Limb (tissue), 2 donors: Measurements from ENCODE around the gene FKBP11.

Experiments used
- DNase-seq, 2 donors: peaks; one replicate each; pipeline ENCODE4 v3.0.0-alpha.2; 2016; ENCODE audit errors: extremely low spot score in 2 of 2

FKBP11 gene

DNA sequence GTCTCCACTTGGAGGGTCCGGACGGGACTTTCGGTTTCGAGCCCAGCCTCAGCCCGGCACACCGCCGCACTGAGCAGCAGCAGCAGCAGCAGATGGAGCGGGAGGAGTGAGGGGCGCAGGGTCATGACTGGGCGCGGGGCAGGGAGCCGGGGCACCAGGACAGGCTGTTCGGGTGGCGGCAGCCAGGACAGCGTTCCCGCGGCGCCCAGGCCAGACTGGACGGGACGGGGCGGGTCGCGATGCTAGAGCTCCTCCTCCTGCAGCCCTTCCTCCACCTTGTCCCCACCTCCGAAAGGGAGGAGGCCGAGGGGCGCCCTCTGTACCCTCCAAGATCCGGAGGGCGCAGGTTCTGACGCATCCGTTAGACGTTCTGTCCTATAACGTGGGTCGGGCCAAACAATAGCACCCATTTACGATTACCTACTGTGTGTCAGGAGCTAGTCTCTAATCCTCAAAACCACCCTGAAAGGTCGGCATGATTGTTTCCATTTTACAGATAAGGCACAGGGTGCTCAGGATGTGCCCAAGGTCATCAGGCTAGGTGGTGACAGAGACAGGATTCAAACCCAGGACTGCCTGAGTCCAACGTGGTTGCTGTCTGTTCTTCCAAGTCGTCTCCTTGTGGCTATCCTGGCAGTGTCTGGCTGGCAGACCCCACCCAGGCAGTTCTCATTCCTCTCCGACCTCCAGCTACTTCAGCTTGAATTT is at the start of gene FKBP11:
Gene FKBP11, minus strand, starts transcription at position 189 of the 708 bp plus-strand sequence. Its CDS starts 64 bp downstream, at position 125.
- DNase-seq: peak; percentile 50 to 74

DNA sequence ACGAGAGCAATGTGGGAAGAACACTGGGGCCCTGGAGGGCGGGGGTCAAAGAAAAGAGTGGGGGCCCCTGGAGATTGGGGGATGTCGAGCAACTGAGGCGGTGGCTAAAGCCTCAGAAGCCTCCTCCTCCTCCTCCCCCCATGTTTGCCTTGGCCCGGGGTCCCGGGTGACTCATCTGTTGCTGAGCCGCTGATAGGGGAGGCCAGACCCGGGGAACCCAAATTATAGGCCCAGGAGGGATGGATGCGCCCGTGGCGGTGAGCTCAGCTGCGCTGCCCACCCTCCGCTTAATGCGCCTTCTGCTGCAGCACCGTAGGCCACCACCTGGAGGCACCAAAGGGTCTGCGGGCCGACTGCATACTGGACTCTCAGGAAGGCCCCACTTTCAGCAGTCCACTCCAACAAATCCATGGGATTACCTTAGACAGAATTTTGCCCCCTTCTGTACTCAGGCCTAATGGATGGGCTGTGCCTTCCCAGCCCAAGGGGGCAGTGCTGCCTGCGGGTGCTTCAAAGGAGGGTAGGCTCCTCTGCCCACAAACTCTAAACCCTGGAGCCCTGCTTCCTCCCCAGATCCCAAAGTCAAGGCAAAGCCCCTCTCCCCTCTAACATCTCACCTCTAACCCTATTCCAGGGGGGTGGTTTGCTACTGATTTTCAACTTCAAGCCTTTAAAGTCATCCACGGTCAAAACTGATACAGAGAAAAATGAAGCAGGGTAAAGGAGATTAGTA is 48.8 kb upstream of the FKBP11 start:
- peak in 1 of 2 donors; percentile 68 for DNase-seq

DNA sequence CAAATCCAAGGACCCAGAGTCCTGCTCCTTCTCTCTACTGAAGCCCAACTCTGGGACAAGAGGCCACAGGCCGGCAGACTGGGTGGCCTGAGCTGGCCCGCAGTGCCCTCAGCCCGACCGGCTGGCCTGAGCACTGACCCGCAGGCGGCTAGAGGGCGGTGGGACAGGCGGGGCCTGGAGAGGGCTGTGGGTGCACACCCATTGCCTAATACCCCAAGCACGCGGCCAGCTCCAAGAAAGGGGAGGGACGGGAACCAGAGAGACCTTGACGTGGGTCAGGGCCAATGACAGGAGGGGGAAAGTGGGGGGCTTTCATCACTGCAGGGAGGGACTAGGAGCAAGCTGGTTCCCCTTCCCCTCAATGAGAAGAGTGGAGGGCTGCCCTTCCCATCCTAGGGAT is 48.2 kb upstream of the FKBP11 start:
- no peak for DNase-seq

DNA sequence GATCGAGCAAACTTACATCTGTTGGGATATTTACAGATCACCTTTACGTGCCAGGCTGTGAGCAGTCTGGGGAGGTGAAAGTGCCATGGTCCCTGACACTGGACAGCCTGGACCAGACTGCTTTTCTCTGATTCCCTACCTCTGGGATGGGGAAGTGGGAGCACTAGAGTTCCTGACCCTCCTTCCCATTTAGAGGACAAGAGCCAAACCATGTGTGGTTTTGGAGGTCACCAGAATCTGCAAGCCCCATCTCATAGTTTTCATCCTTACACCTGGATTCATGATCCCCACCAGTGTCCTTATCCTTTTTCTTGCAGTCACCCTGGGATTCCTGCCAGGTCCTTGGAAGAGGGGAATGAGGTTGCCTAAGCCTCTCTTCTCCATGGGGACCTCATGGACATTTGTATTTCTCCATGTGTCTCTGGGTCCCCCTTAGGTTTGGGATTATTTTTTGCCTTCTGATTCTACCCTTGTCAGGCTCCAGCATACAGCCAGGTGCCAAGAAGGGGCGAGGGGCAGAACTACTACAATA is 47.7 kb upstream of the FKBP11 start:
- no peak for DNase-seq

DNA sequence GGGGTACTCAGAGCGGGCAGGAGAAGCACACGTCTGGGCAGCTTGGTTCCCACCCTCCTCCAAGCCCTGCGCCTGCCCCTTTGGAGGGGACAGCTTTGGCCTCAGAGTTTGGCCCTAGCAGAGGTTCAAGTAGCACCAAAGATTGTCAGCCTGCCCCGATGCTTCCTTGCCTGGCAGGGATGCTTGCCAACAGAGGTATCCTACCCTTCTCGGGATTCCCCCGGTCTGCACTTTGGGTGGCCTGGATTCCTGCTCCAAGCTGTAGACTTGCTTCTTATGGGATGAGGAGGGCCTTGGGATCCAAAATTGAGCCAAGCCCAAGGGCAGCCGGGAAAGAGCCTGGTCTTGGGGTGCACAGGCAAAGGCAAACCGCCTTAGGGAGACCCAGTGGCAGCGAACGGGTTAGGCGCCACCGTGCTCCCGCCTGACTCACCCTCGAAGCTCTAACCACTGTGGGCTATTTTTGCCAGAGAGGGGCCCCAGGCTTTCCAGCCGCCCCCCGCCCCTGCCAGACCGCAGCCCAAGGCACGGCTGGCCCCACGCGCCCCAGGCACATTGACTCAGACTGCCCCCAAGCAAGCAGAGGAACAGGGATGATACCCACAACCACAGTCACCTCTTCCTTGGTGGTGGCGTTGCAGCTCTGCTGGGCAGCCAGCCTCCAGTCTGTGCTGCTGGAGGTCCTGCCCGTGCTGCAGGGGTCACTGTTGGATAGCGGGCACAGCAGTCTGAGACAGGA is 47.1 kb upstream of the FKBP11 start:
- no peak for DNase-seq

DNA sequence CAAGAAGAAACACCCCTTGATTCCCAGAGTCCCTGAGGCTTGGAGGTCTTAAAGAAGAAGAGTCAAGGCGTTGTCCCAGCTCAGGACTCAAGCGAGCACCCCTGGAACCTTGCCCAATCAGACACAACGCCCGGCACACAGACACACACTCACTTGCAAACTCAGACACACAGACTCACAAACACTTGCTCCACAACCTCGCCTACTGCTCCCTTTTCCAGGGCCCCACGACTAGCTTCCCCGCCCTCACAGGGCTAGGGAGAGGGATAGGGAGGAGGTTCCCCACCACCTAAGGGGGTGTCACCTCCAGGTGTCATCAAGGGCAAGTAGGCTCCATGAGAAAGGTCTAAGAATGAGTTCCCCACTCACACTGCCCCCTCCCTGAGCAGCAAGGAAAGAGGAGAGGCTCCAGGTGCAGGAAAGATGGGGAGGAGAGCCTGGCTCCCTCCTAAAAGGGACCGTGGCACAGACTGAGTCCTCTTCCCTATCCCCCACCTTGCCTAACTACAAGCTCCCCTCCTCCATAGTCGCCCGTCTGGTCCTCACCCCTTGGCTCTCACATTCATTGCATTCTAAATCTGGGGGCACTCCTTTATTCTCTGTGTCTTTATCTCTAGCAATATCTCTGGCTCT is 45.5 kb upstream of the FKBP11 start:
- DNase-seq: no peak

DNA sequence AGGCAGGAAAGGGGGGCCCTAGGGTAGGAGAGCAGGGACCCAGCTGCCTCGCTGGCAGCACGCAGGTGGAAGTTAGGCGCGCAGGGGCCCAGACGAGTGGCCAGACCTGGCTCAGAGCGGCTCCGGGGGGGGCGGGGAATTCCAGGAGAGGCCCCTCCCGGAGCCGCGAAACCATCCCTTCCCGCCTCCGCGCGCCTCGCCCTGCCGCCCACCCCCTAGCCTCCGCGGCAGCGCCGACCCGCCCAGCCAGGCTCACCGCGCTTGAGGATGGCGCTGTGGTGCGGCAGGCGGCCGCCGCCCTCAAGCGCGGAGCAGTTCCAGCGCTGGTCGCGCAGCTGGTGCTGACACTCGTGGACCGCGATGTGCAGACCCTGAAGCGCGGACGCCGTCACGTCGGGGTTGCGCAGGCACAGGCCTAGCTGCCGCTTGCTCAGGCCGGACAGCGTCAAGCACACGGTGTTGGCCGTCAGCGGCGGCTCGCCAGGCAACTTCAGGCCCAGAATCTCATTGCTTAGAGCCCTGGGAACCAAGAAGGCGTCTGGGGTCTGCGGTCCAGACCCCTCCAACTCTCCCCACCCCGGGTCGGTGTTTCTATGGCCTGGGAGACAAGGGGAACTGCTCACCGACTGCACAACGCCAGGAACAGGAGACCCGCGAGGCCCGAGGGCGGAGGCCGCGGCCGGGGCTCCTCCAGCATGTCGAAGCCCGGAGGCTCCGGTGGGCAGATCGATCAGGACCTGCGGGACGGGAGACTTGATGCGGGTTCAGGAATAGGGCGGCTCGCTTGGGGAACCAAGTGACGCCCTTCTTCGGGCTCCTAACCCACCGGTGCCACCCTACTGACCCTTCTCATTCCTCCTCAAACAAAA is 44.8 kb upstream of the FKBP11 start:
- DNase-seq: peak in 1 of 2 donors; percentile 53

DNA sequence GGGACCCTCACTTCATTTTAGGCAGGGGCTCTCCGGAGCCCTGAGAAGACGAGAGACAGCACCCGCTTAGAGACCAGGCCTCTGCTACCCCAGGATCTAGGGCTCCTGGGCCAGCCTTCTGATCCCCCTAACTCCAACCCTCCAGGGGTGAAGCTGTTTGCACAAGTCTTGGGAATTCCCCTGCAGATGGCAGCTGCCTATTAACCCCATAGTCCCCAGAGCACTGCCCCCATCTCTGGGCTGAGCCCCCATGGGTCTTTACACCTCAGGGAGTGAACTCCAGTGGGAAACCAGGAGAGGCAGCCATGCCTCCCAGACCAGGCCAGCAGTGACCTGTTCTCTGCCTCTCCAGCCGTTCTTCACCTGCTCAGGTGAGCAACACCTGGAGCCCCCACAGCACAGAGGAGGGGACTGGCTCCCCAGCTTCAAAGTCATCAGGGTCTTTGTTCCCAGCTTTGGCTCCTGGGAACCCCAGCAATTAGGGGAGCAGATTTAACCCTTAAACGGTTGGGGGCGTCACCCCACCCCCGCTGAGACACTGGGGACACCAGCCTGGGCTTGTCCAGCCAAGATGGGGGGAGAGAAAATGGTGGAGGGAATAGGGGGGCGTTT is 44.0 kb upstream of the FKBP11 start:
- DNase-seq: no peak

DNA sequence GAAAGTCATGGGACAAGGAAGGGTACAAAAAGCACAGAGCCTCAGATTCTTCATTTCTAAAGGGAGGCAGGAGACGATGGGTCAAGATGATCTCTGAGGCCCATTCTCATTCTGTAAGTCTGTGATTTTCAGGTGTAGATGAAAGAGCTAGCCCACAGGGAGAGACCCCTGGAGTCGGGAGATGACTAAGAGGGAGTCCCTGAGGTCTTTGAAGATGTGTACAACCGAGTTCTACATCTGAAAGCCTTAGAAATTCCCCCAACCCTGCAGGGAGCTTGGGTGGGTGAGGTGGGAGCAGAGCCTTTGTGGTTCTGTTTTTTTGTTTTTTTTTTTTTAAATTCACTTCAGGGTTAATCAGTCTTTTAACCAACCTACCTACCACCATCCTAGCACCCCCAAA is 43.2 kb upstream of the FKBP11 start:
- no peak for DNase-seq

DNA sequence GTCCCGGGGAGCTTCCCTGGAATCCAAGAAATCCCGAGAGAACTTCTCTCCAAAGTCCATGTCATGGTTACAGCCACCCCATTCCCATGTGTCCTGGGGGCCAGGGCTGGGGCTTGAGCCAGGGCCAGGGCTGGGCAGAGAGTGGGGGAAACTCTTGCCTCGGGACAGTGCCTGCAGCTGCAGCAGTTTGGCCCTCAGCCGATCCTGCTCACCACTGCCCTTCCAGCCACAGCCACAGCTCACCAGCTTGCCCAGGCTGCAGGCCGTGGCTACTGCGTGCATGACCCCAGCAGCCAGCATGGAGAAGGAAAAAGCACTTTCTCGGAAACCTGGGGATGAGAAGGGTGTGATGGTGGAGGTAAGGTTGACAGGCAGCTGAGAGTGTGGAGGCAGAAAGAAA is 42.7 kb upstream of the FKBP11 start:
- no peak for DNase-seq

DNA sequence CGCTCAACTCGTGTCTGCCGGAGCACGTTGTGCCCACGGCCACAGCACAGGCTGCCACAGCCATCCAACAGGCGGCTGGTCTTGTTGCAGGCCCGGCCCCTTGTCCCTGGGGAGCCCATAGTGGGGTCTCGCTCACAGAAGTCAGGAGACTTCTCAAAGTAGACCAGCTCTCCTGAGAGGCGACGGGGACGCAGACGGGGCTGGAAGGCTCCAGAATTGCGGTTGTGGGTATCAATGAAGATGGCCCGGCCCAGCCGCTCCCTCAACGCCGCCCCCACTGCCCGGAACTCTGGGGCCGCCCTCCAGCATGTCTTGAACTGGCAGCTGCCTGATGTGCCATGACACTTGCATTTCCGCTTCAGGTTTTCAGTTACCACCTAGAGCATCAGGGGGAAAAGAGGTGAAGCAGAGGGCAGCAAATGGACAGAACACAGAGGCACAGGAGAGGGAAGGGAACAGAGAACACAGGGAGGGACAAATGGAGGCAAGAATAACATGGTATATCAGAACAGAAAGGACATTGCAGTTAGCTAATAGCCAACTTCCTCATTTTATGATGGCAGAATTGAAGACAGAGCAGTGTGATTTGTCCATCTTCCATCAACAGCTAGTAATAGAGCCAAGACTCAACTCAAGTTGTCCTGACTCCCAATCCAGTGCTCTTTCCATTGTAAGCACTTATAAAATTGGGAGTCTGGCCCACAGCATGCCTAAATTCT is 41.0 kb upstream of the FKBP11 start:
- no peak for DNase-seq

DNA sequence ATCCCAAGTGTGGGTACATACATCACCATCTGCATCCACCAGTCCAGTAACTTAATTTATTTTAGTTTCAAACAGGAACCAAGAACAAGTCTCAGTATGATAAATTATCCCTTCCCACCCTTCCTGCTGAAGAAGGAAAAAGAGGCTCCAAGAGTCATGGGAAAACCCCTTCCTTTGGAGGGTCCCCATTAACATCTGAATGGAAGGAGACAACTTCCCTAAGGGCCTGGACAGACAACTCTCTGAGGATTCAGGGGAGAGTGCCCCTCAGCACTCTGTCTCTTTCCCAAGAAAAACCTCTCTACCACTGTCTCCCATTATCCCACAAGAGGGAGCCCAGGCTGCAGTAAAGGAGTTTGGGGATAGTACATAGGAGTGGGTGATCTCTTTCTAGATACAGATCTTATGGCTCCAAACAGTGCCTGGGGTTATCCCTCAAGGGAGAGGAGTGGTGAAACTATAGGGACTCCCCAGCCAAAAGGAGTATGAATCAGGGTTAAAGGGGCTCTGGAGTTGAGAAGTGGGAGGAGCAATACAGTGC is 40.1 kb upstream of the FKBP11 start:
- DNase-seq: no peak

DNA sequence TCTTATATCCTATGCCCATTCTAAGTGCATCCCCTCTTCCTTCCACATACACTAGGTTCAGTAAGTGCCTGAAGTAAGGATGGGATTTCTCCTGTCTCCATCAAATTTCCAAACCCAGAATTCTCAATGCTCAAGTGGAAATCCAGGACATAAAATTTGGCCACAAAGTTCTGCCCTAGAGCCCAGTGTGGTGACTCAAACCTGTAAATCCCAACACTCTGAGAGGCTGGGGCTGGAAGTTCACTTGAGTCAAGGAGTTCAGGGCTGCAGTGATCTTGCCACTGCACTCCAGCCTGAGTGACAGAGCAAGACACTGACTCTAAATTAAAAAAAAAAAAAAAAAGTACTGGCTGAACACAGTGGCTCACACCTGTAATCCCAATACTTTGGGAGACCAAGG is 36.5 kb upstream of the FKBP11 start:
- DNase-seq: no peak

DNA sequence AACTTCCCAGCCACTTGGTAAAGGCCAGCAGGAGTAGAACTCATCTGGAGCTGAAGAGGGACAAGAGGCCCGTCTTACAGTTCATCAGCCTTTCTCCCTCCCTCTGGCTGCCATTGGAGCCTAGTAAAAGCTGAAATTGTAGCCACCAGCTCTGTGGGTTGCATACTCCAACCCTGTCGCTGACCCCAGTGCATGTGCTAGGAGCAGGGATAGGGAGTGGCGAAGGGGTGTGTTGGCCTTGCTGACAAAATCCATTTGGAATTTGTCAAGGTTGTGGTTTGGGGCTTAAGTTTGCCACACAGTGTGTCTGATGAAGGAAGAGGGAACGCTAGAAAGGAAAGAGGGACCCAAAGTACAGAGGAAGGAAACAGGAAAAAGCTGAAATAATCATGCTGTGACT is 36.0 kb upstream of the FKBP11 start:
- no peak for DNase-seq

DNA sequence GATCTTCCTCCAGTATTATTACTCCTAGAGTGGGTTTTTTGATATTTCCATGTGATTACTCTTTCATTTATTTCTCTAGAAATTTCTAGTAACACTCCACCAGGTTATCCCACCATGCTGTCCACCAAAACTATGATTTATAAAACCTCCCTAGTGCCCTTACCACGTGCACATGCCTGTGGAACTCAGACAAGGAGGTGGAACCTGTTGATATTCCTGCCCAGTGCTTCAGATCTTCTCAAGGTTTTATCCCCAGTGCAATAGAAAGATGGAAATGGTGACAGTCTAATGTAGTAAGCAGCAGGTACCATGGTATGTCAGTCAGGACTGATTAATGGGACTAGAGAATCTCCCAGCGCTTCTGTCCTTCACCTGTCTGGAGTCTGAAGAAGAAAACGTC is 35.5 kb upstream of the FKBP11 start:
- DNase-seq: no peak

DNA sequence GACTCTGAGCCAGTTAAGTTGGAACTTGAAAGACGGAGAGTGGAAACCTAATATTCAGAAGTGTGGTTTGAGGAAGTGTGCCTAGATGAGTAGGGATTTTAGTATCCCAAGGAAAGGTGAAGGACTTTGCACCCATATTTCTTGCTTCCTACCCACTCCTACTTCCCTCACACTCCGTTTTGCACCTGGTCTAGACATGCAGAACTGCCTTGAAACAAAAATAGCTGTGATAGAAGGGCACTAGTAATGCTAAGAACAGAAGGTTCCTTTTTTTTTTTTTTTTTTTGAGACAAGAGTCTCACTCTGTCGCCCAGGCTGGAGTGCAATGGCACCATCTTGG is 32.7 kb upstream of the FKBP11 start:
- DNase-seq: no peak

DNA sequence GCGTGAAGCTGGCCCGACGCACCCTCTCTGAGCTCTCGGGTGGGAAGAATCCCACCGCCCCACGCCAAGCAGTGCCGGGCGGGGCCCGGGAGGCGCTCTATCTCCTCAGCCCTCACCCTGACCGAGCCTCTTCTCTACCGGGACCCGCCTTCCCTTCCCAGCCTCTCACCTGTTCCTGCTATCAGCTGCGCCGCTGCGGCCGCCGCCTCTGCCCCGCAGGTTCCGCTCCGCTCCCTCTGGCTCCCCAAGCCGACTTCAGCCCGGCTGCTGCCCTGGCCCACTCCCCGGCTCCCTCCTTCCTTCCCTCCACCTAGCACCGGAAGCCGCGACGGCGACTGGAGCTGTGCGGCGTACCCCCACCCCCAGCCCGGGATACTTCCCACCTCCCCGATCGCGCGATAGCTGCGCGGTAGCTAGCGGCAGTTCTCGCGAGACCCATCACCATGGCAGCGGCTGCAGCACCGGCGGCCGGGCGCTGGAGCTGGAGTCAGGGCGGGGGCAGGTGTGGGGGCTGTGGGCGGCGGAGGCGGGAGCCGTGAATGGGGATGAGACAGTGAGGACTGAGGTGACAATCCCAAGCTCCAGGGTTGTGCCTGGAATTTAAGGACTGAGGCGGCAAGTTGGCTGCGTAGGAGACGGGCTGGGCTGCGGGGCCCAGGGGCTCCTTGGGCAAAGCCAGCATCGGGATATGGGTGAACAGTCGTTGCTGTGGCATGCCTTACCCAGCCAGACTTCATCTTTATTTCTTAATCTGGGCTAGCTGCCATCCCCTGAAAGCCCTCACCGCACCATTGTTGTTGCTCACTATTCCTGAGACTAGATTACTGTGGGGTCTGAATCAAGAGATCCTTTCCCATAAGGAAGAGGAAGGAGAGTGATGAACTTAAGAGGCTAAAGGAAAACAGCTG is 32.1 kb upstream of the FKBP11 start, which contains the start of gene ARF3:
Gene ARF3, minus strand, starts transcription at position 347 of the 908 bp plus-strand sequence. CDS start 16,392 bp downstream, outside the sequence.
- DNase-seq: peak; percentile 96 to 97
